HepG2 (cell line): ENCODE results near the gene ABHD12. TPM values are rescaled to one million over a fixed set of nuclear protein-coding genes. Genes with fewer than 3 reads are reported as not detected.
A peak's percentile ranks its signal among the peaks of the same experiment; 100 is the strongest.

Source experiments
- AGO2 ChIP-seq: fragments of 200-400 bp; formaldehyde crosslinking; optimal IDR thresholded peaks from 2 replicates; pipeline ENCODE3; 2017; ENCODE audit warnings: mild to moderate bottlenecking, low read depth, low read length, moderate library complexity
- CBX1 ChIP-seq: IDR thresholded peaks from one replicate; pipeline ENCODE4 v1.6.1; 2016; ENCODE audit warnings: antibody characterized with exemption, low read depth
- CHD2 ChIP-seq: IDR thresholded peaks from 2 replicates; pipeline ENCODE4 v1.6.1; 2011; ENCODE audit warnings: low read depth, low read length, improper control_type of control experiment
- ESRRA ChIP-seq: sonication (generic); formaldehyde crosslinking; IDR thresholded peaks from 2 replicates; pipeline ENCODE4 v1.5.1; 2020; ENCODE audit warnings: mild to moderate bottlenecking, low read depth, missing genetic modification reagents
- FOXP1 ChIP-seq, 2 experiments: fragments of 450-650 bp in 1 of 2; IDR thresholded peaks; 2 replicates each; pipeline ENCODE4 v1.6.1; 2017 to 2018; ENCODE audit warnings: antibody characterized with exemption in 1 of 2
- HOXA5 ChIP-seq: sonication (generic); formaldehyde crosslinking; IDR thresholded peaks from 2 replicates; pipeline ENCODE4 v1.4.0; 2020; ENCODE audit warnings: missing genetic modification reagents
- PHF5A ChIP-seq: IDR thresholded peaks from one replicate; pipeline ENCODE4 v1.6.1; 2018; ENCODE audit warnings: low read depth, missing genetic modification reagents; ENCODE audit not compliant: unreplicated experiment
- POLR2AphosphoS5 ChIP-seq: IDR thresholded peaks from 2 replicates; pipeline ENCODE4 v1.6.1; 2012; ENCODE audit warnings: low read depth, low read length
- SMAD9 ChIP-seq: sonication (generic); formaldehyde crosslinking; IDR thresholded peaks from 2 replicates; pipeline ENCODE4 v1.5.1; 2020; ENCODE audit warnings: mild to moderate bottlenecking, missing genetic modification reagents
- ZKSCAN5 ChIP-seq: sonication (generic); formaldehyde crosslinking; IDR thresholded peaks from 2 replicates; pipeline ENCODE4 v1.5.1; 2020; ENCODE audit warnings: mild to moderate bottlenecking, missing genetic modification reagents
- ZNF24 ChIP-seq: fragments of 450-650 bp; IDR thresholded peaks from 2 replicates; pipeline ENCODE4 v1.6.1; 2017; ENCODE audit warnings: antibody characterized with exemption, mild to moderate bottlenecking
- ZNF354B ChIP-seq: sonication (generic); formaldehyde crosslinking; IDR thresholded peaks from 2 replicates; pipeline ENCODE4 v1.8.0; 2022; ENCODE audit warnings: mild to moderate bottlenecking, missing genetic modification reagents
- ZNF792 ChIP-seq: IDR thresholded peaks from 2 replicates; pipeline ENCODE4 v1.6.1; 2016
- ZSCAN31 ChIP-seq: sonication (generic); formaldehyde crosslinking; IDR thresholded peaks from 2 replicates; pipeline ENCODE4 v1.5.0; 2020; ENCODE audit warnings: low read depth, mild to moderate bottlenecking, missing genetic modification reagents
- polyA plus RNA-seq, 8 experiments: library from polyadenylated mRNA; depleted of rRNA in 3 of 8; stranded (reverse) in 7 of 8; unstranded in 1 of 8; fragments of >200 nt; fragmentation: Illumina TruSeq in 4 of 8; extraction: Trizol in 4 of 8; gene quantifications; 2 replicates each; pipeline versions ENCODE4 v1.2.1 to v1.2.3, GENCODE V29; 2011 to 2016; ENCODE audit warnings: low read depth in 4 of 8, missing spikeins in 1 of 8, mixed read lengths in 1 of 8; ENCODE audit not compliant: insufficient read depth in 1 of 8
- total RNA-seq, 5 experiments: library from RNA; depleted of rRNA; stranded (reverse); fragments of >200 nt; fragmentation: Illumina TruSeq; extraction: Trizol; gene quantifications; 2 replicates each; pipeline ENCODE4 v1.2.3, GENCODE V29; 2016; ENCODE audit warnings: low read depth in 1 of 5
- TF ChIP-seq, protein P1 (sequence below), 2 experiments: sonication (generic) in 1 of 2; formaldehyde crosslinking in 1 of 2; IDR thresholded peaks; 2 replicates each; pipeline versions ENCODE4 v1.4.0 to v1.6.1; 2016 to 2020; ENCODE audit warnings: borderline replicate concordance in 1 of 2, low read depth in 1 of 2, mild to moderate bottlenecking in 1 of 2, missing genetic modification reagents in 1 of 2
- TF ChIP-seq, protein P2 (sequence below): IDR thresholded peaks from 2 replicates; pipeline ENCODE4 v1.6.1; 2012; ENCODE audit warnings: low read length, improper control_type of control experiment
- TF ChIP-seq, protein P3 (sequence below), 2 experiments: IDR thresholded peaks; 2 replicates each; pipeline ENCODE4 v1.6.1; 2011 to 2012; ENCODE audit warnings: low read length in 2 of 2, borderline replicate concordance in 1 of 2, low read depth in 1 of 2, mild to moderate bottlenecking in 1 of 2, moderate library complexity in 1 of 2

The ABHD12 gene
- total and polyA plus RNA-seq, 2 of the 13 experiments (the other 11 are each of a cell fraction or from before 2014, with no cell fraction given), result 23.5 to 72.1 TPM

DNA sequence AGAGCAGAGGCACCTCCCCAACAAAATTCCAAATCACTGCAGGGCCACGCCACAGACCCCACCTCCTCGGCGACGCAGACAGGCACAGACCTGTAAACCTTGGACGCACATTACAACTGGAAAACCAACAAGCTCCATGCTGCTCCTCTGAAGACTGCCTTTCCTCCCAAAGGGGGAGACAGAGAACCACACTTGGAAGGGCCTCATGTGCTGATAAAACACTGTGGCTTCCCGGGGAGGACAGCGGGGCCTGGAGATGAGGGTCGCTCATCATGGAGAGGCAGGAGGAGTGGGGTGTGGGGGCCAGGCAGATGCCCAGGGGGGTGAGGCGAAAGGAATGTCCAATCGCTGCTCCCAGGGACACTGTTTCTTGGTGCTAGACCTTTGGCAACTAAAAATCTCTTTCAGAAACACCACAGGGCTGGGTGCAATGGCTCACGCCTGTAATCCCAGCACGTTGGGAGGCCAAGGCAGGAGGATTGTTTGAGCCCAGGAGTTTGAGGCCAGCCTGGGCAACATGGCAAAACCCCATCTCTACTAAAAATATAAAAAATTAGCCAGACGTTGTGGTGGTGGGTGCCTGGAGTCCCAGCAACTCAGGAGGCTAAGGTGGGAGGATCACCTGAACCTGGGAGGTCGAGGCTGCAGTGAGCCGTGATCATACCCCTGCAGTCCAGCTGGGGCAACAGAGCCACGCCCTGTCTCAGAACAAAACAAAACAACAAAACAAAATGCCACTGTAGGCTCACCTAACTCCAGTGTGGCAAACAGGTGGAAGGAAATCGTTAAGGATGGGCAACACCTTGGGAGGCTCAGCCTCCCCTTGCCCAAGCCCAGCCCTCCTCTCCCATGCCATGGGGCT is 53.8 kb downstream of the ABHD12 start (continued):
- no peak for TF ChIP-seq ESRRA (CRISPR knock-in tag)
- TF ChIP-seq, protein P1, sequence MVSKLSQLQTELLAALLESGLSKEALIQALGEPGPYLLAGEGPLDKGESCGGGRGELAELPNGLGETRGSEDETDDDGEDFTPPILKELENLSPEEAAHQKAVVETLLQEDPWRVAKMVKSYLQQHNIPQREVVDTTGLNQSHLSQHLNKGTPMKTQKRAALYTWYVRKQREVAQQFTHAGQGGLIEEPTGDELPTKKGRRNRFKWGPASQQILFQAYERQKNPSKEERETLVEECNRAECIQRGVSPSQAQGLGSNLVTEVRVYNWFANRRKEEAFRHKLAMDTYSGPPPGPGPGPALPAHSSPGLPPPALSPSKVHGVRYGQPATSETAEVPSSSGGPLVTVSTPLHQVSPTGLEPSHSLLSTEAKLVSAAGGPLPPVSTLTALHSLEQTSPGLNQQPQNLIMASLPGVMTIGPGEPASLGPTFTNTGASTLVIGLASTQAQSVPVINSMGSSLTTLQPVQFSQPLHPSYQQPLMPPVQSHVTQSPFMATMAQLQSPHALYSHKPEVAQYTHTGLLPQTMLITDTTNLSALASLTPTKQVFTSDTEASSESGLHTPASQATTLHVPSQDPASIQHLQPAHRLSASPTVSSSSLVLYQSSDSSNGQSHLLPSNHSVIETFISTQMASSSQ (IDR thresholded peaks at IDR 0.05; ENCODE audit: low read depth), result no peak
- TF ChIP-seq, protein P1 (CRISPR knock-in tag; IDR thresholded peaks at IDR 0.05; ENCODE audit: borderline replicate concordance), result no peak
- 0 out of 2 replicates have a peak, but pooled peaks have one; percentile 26 for TF ChIP-seq CHD2
- no peak for TF ChIP-seq SMAD9 (CRISPR knock-in tag)
- TF ChIP-seq ZNF24, result no peak
- TF ChIP-seq ZSCAN31 (CRISPR knock-in tag), result no peak
- TF ChIP-seq, protein P2, sequence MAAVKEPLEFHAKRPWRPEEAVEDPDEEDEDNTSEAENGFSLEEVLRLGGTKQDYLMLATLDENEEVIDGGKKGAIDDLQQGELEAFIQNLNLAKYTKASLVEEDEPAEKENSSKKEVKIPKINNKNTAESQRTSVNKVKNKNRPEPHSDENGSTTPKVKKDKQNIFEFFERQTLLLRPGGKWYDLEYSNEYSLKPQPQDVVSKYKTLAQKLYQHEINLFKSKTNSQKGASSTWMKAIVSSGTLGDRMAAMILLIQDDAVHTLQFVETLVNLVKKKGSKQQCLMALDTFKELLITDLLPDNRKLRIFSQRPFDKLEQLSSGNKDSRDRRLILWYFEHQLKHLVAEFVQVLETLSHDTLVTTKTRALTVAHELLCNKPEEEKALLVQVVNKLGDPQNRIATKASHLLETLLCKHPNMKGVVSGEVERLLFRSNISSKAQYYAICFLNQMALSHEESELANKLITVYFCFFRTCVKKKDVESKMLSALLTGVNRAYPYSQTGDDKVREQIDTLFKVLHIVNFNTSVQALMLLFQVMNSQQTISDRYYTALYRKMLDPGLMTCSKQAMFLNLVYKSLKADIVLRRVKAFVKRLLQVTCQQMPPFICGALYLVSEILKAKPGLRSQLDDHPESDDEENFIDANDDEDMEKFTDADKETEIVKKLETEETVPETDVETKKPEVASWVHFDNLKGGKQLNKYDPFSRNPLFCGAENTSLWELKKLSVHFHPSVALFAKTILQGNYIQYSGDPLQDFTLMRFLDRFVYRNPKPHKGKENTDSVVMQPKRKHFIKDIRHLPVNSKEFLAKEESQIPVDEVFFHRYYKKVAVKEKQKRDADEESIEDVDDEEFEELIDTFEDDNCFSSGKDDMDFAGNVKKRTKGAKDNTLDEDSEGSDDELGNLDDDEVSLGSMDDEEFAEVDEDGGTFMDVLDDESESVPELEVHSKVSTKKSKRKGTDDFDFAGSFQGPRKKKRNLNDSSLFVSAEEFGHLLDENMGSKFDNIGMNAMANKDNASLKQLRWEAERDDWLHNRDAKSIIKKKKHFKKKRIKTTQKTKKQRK, result no peak
- TF ChIP-seq POLR2AphosphoS5, result no peak
- peak; percentile 38 for TF ChIP-seq AGO2
- no peak for TF ChIP-seq PHF5A (CRISPR knock-in tag)
- TF ChIP-seq ZNF354B (CRISPR knock-in tag), result no peak
- TF ChIP-seq ZKSCAN5 (CRISPR knock-in tag), result no peak
- TF ChIP-seq FOXP1 (IDR thresholded peaks at IDR 0.05), result no peak
- no peak for TF ChIP-seq FOXP1 (CRISPR knock-in tag; IDR thresholded peaks at IDR 0.05)
- TF ChIP-seq ZNF792, result no peak
- TF ChIP-seq, protein P3, sequence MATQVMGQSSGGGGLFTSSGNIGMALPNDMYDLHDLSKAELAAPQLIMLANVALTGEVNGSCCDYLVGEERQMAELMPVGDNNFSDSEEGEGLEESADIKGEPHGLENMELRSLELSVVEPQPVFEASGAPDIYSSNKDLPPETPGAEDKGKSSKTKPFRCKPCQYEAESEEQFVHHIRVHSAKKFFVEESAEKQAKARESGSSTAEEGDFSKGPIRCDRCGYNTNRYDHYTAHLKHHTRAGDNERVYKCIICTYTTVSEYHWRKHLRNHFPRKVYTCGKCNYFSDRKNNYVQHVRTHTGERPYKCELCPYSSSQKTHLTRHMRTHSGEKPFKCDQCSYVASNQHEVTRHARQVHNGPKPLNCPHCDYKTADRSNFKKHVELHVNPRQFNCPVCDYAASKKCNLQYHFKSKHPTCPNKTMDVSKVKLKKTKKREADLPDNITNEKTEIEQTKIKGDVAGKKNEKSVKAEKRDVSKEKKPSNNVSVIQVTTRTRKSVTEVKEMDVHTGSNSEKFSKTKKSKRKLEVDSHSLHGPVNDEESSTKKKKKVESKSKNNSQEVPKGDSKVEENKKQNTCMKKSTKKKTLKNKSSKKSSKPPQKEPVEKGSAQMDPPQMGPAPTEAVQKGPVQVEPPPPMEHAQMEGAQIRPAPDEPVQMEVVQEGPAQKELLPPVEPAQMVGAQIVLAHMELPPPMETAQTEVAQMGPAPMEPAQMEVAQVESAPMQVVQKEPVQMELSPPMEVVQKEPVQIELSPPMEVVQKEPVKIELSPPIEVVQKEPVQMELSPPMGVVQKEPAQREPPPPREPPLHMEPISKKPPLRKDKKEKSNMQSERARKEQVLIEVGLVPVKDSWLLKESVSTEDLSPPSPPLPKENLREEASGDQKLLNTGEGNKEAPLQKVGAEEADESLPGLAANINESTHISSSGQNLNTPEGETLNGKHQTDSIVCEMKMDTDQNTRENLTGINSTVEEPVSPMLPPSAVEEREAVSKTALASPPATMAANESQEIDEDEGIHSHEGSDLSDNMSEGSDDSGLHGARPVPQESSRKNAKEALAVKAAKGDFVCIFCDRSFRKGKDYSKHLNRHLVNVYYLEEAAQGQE (IDR thresholded peaks at IDR 0.05; ENCODE audit: borderline replicate concordance in 1 of 2, low read depth in 1 of 2, low read length in 2 of 2), result no peak
- TF ChIP-seq CBX1, result no peak
- peak; percentile 36; the same call in 1 of the 2 replicates for TF ChIP-seq HOXA5 (CRISPR knock-in tag)
